ENCODE measurements around the gene DVL2. TPM values are rescaled to one million over a fixed set of nuclear protein-coding genes. Genes with fewer than 3 reads are reported as not detected.

The DVL2 gene
- total RNA-seq, 1 experiment from 2014 or later = 67.3 TPM

DNA sequence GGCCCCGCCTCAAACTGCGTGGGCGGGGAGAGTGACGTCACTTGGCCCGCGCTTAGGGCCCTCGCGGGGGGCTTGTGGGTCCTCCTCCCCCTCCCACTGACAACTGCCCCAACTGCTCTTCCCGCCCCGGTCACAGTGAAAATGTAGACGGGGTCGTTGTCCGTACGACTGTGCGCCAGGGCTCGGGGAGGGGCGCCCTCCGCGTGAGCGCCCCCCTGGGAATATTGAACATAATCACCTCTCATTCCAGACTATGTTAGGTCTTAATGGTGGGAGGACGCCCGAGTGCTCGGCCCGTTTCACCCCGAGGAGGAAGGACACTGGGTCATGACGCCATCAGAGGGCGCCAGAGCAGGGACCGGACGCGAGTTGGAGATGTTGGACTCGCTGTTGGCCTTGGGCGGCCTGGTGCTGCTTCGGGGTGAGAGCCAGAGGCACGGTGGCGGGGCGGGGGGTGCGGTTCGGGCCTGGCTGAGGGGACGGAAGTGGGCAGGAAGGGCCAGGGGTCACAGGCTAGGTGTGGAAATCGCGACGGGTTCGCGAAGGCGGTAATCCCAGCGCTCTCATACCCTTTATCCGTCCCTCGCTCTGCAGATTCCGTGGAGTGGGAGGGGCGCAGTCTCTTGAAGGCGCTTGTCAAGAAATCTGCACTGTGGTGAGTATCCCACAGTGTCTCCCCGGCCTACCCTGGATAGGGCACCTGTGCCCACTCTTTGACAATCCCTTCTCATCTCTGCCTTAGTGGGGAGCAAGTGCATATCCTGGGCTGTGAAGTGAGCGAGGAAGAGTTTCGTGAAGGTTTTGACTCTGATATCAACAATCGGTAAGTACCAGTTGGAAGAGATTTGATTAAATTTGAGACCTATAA lies 18.1 kb upstream of the DVL2 start, which contains the start of gene ELP5 (continued):
- TF ChIP-seq, protein P1, sequence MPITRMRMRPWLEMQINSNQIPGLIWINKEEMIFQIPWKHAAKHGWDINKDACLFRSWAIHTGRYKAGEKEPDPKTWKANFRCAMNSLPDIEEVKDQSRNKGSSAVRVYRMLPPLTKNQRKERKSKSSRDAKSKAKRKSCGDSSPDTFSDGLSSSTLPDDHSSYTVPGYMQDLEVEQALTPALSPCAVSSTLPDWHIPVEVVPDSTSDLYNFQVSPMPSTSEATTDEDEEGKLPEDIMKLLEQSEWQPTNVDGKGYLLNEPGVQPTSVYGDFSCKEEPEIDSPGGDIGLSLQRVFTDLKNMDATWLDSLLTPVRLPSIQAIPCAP (CRISPR knock-in tag; IDR thresholded peaks at IDR 0.05) = no peak
- TF ChIP-seq, protein P2, sequence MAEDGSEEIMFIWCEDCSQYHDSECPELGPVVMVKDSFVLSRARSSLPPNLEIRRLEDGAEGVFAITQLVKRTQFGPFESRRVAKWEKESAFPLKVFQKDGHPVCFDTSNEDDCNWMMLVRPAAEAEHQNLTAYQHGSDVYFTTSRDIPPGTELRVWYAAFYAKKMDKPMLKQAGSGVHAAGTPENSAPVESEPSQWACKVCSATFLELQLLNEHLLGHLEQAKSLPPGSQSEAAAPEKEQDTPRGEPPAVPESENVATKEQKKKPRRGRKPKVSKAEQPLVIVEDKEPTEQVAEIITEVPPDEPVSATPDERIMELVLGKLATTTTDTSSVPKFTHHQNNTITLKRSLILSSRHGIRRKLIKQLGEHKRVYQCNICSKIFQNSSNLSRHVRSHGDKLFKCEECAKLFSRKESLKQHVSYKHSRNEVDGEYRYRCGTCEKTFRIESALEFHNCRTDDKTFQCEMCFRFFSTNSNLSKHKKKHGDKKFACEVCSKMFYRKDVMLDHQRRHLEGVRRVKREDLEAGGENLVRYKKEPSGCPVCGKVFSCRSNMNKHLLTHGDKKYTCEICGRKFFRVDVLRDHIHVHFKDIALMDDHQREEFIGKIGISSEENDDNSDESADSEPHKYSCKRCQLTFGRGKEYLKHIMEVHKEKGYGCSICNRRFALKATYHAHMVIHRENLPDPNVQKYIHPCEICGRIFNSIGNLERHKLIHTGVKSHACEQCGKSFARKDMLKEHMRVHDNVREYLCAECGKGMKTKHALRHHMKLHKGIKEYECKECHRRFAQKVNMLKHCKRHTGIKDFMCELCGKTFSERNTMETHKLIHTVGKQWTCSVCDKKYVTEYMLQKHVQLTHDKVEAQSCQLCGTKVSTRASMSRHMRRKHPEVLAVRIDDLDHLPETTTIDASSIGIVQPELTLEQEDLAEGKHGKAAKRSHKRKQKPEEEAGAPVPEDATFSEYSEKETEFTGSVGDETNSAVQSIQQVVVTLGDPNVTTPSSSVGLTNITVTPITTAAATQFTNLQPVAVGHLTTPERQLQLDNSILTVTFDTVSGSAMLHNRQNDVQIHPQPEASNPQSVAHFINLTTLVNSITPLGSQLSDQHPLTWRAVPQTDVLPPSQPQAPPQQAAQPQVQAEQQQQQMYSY (CRISPR knock-in tag; IDR thresholded peaks at IDR 0.05) = no peak
- TF ChIP-seq, protein P3, sequence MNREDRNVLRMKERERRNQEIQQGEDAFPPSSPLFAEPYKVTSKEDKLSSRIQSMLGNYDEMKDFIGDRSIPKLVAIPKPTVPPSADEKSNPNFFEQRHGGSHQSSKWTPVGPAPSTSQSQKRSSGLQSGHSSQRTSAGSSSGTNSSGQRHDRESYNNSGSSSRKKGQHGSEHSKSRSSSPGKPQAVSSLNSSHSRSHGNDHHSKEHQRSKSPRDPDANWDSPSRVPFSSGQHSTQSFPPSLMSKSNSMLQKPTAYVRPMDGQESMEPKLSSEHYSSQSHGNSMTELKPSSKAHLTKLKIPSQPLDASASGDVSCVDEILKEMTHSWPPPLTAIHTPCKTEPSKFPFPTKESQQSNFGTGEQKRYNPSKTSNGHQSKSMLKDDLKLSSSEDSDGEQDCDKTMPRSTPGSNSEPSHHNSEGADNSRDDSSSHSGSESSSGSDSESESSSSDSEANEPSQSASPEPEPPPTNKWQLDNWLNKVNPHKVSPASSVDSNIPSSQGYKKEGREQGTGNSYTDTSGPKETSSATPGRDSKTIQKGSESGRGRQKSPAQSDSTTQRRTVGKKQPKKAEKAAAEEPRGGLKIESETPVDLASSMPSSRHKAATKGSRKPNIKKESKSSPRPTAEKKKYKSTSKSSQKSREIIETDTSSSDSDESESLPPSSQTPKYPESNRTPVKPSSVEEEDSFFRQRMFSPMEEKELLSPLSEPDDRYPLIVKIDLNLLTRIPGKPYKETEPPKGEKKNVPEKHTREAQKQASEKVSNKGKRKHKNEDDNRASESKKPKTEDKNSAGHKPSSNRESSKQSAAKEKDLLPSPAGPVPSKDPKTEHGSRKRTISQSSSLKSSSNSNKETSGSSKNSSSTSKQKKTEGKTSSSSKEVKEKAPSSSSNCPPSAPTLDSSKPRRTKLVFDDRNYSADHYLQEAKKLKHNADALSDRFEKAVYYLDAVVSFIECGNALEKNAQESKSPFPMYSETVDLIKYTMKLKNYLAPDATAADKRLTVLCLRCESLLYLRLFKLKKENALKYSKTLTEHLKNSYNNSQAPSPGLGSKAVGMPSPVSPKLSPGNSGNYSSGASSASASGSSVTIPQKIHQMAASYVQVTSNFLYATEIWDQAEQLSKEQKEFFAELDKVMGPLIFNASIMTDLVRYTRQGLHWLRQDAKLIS (CRISPR knock-in tag; IDR thresholded peaks at IDR 0.05; ENCODE audit: borderline replicate concordance) = no peak; the same call in 1 of the 2 replicates
- no peak for TF ChIP-seq ZNF232 (CRISPR knock-in tag; IDR thresholded peaks at IDR 0.05)
- TF ChIP-seq, protein P4, sequence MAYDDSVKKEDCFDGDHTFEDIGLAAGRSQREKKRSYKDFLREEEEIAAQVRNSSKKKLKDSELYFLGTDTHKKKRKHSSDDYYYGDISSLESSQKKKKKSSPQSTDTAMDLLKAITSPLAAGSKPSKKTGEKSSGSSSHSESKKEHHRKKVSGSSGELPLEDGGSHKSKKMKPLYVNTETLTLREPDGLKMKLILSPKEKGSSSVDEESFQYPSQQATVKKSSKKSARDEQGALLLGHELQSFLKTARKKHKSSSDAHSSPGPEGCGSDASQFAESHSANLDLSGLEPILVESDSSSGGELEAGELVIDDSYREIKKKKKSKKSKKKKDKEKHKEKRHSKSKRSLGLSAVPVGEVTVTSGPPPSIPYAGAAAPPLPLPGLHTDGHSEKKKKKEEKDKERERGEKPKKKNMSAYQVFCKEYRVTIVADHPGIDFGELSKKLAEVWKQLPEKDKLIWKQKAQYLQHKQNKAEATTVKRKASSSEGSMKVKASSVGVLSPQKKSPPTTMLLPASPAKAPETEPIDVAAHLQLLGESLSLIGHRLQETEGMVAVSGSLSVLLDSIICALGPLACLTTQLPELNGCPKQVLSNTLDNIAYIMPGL (CRISPR knock-in tag; IDR thresholded peaks at IDR 0.05) = peak; percentile 63; the same call in 1 of the 2 replicates
- TF ChIP-seq, protein P5, sequence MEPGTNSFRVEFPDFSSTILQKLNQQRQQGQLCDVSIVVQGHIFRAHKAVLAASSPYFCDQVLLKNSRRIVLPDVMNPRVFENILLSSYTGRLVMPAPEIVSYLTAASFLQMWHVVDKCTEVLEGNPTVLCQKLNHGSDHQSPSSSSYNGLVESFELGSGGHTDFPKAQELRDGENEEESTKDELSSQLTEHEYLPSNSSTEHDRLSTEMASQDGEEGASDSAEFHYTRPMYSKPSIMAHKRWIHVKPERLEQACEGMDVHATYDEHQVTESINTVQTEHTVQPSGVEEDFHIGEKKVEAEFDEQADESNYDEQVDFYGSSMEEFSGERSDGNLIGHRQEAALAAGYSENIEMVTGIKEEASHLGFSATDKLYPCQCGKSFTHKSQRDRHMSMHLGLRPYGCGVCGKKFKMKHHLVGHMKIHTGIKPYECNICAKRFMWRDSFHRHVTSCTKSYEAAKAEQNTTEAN (CRISPR knock-in tag; IDR thresholded peaks at IDR 0.05) = 0 out of 2 replicates have a peak, but pooled peaks have one; percentile 32
- TF ChIP-seq, protein P6, sequence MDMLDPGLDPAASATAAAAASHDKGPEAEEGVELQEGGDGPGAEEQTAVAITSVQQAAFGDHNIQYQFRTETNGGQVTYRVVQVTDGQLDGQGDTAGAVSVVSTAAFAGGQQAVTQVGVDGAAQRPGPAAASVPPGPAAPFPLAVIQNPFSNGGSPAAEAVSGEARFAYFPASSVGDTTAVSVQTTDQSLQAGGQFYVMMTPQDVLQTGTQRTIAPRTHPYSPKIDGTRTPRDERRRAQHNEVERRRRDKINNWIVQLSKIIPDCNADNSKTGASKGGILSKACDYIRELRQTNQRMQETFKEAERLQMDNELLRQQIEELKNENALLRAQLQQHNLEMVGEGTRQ (CRISPR knock-in tag; IDR thresholded peaks at IDR 0.05) = 0 out of 2 replicates have a peak, but pooled peaks have one; percentile 7
- TF ChIP-seq TEAD1 (CRISPR knock-in tag; IDR thresholded peaks at IDR 0.05) = peak; percentile 53; the same call in 1 of the 2 replicates
- TF ChIP-seq, protein P7, sequence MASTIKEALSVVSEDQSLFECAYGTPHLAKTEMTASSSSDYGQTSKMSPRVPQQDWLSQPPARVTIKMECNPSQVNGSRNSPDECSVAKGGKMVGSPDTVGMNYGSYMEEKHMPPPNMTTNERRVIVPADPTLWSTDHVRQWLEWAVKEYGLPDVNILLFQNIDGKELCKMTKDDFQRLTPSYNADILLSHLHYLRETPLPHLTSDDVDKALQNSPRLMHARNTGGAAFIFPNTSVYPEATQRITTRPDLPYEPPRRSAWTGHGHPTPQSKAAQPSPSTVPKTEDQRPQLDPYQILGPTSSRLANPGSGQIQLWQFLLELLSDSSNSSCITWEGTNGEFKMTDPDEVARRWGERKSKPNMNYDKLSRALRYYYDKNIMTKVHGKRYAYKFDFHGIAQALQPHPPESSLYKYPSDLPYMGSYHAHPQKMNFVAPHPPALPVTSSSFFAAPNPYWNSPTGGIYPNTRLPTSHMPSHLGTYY (CRISPR knock-in tag; IDR thresholded peaks at IDR 0.05) = no peak
- no peak for TF ChIP-seq TP53 (CRISPR knock-in tag; IDR thresholded peaks at IDR 0.05)
- TF ChIP-seq, protein P8, sequence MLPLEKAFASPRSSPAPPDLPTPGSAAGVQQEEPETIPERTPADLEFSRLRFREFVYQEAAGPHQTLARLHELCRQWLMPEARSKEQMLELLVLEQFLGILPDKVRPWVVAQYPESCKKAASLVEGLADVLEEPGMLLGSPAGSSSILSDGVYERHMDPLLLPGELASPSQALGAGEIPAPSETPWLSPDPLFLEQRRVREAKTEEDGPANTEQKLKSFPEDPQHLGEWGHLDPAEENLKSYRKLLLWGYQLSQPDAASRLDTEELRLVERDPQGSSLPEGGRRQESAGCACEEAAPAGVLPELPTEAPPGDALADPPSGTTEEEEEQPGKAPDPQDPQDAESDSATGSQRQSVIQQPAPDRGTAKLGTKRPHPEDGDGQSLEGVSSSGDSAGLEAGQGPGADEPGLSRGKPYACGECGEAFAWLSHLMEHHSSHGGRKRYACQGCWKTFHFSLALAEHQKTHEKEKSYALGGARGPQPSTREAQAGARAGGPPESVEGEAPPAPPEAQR (CRISPR knock-in tag; IDR thresholded peaks at IDR 0.05) = no peak
- 0 out of 2 replicates have a peak, but pooled peaks have one; percentile 31 for TF ChIP-seq SMAD3 (CRISPR knock-in tag; IDR thresholded peaks at IDR 0.05; ENCODE audit: borderline replicate concordance)
- no peak for TF ChIP-seq CBFB (CRISPR knock-in tag; IDR thresholded peaks at IDR 0.05; ENCODE audit: low read depth)
